ENCODE results near the gene MYOF.

DNA sequence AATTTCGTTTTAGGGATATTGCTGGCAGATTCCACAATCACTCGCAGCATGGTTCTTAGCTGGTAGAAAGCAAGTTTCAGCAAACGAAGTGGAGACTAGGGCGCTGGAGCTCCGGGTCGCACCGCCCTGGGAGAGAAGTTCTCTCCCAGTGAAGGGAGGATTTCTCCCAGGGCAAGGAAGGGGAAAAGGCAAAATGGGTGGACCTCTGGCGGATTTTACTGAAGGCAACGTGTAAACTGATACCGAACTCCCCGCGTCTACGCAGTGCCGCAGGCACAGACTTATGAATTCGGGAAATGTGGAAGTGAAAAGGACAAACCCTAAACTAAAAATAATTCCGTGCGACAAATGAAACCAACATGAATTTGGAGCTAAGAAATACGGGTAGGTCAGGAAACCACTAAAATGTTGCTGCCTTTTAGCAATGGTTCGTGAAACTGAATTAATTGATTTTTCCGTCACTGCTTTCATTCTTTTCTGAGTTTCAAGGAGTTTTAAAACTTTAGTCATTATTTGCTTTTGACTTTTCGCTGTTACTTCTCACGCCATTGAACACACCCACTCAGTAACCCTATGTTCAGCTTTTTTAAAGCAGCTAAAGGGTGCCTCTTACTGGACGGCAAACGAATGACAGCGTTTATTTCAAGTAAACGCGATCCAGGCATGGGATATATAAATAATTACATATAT lies at the start of gene MYOF:
- no peak for TF ChIP-seq GATA2 (IDR thresholded peaks at IDR 0.05; ENCODE audit: low read depth, low read length)
- no peak for TF ChIP-seq GATA3 (IDR thresholded peaks at IDR 0.05; ENCODE audit: low read depth, low read length)
